AG09309 (cell line): Measurements from ENCODE around the gene RNF112.

Experiments
- DNase-seq: peaks from one replicate; pipeline ENCODE4 v3.0.0-alpha.2; 2010; ENCODE audit warnings: low read depth
- H3K4me3 ChIP-seq: 2 replicates; pipeline ENCODE4 v1.5.1; 2011; ENCODE audit warnings: mild to moderate bottlenecking, low read depth, low read length, moderate library complexity; ENCODE audit not compliant: control insufficient read depth
- TF ChIP-seq, protein P1 (sequence below): IDR thresholded peaks from 2 replicates; pipeline ENCODE4 v1.5.1; 2011; ENCODE audit warnings: mild to moderate bottlenecking, low read depth, low read length, inconsistent platforms; ENCODE audit not compliant: insufficient read depth, control insufficient read depth; ENCODE audit errors: missing control alignments

The RNF112 gene

DNA sequence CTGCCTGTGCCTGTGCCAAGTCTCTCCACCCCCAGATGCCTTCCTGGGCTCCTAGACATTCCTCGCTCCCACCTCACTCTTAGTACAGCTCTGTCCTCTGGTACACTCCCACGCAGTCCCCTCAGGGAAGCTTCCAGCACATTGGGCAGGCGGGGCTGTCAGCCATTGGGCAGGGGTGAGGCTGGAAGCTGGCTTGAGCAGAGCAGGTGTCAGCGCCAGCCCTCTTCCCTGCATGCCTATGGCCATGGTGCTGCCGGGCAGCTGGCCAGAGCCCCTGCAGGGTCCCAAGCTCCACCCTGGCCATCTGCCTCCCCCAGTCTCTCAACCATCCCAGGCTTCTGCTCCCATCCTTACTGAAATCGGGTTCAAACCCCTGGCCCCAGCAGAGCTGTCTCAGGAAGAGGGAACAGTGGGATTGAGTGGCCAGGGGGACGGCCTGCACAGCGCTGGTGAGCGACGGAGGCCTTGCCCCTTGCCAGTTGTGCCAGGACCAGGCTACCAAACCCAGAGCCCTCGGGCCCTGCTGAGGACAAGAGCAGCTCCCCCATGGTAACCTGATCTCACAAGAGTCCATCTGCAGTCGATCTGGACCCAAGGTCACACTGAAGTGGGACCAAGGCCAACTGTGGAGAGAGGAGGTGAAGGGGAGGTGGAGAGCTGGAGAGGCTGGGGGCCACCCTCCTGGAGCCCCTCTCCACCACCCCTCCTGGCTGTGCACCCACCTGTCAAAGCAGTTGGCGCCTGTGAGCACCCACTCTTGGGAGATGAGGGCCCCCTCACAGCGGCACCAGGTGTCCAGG, 46.1 kb upstream of the RNF112 start:
- TF ChIP-seq, protein P1, sequence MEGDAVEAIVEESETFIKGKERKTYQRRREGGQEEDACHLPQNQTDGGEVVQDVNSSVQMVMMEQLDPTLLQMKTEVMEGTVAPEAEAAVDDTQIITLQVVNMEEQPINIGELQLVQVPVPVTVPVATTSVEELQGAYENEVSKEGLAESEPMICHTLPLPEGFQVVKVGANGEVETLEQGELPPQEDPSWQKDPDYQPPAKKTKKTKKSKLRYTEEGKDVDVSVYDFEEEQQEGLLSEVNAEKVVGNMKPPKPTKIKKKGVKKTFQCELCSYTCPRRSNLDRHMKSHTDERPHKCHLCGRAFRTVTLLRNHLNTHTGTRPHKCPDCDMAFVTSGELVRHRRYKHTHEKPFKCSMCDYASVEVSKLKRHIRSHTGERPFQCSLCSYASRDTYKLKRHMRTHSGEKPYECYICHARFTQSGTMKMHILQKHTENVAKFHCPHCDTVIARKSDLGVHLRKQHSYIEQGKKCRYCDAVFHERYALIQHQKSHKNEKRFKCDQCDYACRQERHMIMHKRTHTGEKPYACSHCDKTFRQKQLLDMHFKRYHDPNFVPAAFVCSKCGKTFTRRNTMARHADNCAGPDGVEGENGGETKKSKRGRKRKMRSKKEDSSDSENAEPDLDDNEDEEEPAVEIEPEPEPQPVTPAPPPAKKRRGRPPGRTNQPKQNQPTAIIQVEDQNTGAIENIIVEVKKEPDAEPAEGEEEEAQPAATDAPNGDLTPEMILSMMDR: no peak
- no peak overlapping the region for H3K4me3 ChIP-seq
- DNase-seq: no peak

DNA sequence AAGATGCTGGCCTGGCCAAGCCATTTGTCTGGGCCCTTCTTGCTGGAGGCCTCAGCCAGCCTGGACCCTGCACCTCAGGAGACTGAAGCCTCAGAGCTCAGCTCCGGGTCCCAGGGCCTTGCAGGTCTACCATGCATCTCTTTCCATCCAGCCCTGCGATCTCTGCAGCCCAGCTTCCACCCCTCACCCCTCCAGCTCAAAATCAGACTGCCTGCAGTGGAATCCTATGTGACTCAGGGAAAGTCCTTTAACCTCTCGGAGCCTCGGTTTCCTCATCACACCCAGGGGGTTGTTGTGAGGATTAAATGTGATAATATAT, 45.6 kb upstream of the RNF112 start:
- DNase-seq: no peak
- TF ChIP-seq, protein P1: no peak
- no peak overlapping the region for H3K4me3 ChIP-seq

DNA sequence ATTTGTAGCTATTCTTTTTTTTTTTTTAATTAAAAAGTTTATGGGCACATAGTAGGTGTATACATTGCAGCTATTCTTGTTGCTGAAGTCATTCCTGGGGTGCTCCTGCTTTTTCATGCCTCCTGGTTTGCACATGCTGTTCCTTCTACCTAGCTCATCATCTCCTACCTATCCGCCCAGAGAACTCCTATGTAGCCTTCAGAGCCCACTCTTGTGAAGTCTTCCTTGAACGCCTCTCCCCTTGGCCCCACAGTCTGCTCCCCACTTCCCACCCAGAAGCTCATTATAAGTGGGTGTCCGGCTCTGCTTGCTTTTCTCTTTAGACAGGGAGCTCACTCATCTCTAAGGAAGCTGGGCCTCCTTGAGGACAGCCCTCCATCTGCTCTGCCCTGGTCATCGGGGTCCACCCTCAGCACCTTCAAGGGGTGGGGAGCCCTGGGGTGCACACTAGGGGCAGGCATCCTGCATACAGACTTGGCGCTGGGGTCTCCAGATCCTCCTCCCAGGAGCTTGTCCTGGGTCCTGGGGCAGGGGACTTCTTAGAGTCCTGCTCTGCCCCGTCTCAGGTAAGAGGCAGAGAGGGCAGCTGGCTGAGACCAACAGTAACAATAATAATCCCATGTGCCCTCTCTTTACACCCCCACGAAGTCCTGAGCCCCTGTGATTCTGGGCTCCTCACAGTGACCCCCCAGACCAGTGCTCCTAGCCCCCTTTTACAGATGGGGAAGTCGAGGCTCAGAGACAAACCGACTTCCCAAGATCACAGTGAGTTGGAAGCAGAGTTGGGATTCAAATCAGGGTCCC, 45.0 kb upstream of the RNF112 start:
- DNase-seq: no peak
- TF ChIP-seq, protein P1: no peak
- H3K4me3 ChIP-seq: no peak overlapping the region

DNA sequence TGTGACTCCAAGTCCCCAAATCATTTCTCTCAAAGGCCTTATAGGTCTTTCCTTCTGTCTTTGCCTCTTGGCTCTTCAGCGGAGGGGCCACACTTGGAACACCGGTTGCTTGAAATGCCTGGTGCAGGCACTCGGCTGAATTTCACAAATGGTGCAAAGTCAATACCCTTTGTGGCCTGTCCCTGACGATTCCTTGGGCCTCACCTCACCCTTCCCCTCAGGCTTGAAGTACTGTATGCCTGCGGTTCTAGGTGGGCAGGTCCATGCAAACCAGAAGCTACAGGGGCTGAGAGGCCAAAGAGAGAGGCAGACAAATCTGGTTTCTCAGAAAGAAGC, 44.4 kb upstream of the RNF112 start:
- DNase-seq: no peak
- H3K4me3 ChIP-seq: no peak overlapping the region
- TF ChIP-seq, protein P1: no peak

DNA sequence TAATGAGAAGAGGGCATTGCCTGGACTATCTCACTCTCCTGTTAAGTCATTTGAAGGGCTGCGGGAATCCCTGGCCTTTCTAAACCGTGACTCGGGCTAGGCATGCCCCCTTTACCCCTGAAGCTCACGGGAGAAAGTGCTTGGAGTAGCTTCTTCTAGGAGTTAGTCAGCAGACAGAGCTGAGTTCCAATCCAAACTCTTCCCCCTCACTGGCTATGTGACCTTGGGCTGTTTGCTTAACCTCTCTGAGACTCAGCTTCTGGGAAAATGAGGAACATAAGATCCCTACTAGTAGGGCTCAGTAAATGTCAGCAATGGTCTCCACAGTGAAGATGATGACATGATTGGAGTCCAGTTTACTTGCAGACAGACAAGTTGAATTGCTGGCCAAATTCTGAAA, 42.8 kb upstream of the RNF112 start:
- TF ChIP-seq, protein P1: no peak
- no peak for DNase-seq

DNA sequence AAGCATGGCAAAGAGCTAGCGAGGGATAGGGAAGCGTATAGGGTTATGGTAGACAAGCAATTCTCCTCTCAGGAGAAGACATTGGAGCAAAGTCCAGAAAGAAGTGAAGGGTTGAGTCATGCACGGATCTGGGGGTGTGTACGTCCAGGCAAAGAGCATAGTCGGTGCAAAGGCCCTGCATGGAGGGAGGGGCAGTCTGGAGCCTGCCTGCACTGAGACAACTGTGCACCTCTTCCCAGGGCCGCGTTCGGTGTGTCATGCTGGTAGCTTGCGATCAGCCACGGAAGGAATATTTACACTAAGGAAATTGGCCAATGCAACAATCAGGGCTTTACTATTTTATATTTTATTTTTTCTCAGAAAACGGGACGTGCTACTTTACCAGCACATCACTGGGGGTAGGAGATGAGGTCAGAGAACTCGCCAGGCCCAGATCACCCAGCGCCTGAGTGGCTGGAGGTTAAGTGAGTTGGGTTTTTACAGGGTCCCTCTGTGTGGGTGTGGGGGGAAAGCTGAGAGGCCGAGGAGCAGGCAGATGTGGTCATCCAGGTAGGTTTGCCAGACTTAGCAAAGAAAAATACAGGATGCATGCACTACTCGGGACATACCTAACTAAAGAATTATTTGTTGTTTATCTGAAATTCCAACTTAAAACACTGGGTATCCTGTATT, 41.8 kb upstream of the RNF112 start:
- no peak overlapping the region for H3K4me3 ChIP-seq
- no peak for DNase-seq
- TF ChIP-seq, protein P1: no peak

More for the DNA sequence above, 42.8 kb upstream of the RNF112 start:
- no peak overlapping the region for H3K4me3 ChIP-seq
